Fibroblast of lung (primary cell): ENCODE data around the gene GSC2.

Experiments used
- EZH2 ChIP-seq: IDR thresholded peaks from 2 replicates; pipeline ENCODE4 v1.5.1; 2012; ENCODE audit warnings: low read length, control low read depth, mild to moderate bottlenecking; ENCODE audit errors: missing control alignments
- TF ChIP-seq, protein P1 (sequence below), 2 donors: IDR thresholded peaks in 1 of 2; conservative IDR thresholded peaks in 1 of 2; 1 replicate in 1 of 2; 2 replicates in 1 of 2; pipeline ENCODE4 v1.5.1; 2011 to 2012; ENCODE audit warnings: low read length in 2 of 2, control low read depth in 1 of 2, inconsistent platforms in 1 of 2, low read depth in 1 of 2, mild to moderate bottlenecking in 1 of 2

DNA sequence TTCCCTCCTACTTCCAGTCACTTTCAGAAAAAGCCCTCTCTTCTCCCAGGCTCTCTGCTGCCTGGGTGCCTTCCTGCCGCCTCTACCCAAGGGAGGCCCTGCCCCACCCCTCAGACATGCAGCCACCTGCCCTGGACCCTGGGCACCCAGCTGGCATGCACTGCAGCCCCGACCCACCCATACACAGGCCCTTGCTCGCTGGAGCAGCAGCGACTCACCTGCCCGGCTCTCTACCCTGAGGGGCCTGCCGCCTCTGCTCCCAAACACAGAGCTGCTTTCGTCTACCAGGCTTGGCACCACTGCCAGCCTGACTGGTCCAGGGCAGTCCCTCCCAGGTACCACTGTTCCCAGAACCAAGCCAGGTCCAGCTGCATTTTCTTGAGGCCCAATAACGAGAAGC, 20.2 kb downstream of the GSC2 start:
- TF ChIP-seq, protein P1, sequence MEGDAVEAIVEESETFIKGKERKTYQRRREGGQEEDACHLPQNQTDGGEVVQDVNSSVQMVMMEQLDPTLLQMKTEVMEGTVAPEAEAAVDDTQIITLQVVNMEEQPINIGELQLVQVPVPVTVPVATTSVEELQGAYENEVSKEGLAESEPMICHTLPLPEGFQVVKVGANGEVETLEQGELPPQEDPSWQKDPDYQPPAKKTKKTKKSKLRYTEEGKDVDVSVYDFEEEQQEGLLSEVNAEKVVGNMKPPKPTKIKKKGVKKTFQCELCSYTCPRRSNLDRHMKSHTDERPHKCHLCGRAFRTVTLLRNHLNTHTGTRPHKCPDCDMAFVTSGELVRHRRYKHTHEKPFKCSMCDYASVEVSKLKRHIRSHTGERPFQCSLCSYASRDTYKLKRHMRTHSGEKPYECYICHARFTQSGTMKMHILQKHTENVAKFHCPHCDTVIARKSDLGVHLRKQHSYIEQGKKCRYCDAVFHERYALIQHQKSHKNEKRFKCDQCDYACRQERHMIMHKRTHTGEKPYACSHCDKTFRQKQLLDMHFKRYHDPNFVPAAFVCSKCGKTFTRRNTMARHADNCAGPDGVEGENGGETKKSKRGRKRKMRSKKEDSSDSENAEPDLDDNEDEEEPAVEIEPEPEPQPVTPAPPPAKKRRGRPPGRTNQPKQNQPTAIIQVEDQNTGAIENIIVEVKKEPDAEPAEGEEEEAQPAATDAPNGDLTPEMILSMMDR (conservative IDR thresholded peaks at IDR 0.05 in 1 of 2, IDR thresholded peaks at IDR 0.05 in 1 of 2; ENCODE audit: low read depth in 1 of 2, low read length in 2 of 2): no peak
- no peak for TF ChIP-seq EZH2
